Suprapubic skin (tissue), 3 donors: Measurements from ENCODE around the gene DCTN5.

Experiments
- EP300 ChIP-seq: sonication (generic); formaldehyde crosslinking; IDR thresholded peaks from one replicate; pipeline ENCODE4 v1.6.1; 2017; ENCODE audit warnings: antibody characterized with exemption
- POLR2A ChIP-seq, 2 donors: fragments of 450-650 bp; IDR thresholded peaks; one replicate each; pipeline ENCODE4 v1.6.1; 2017; ENCODE audit warnings: antibody characterized with exemption in 2 of 2, mild to moderate bottlenecking in 2 of 2, moderate library complexity in 2 of 2
- TF ChIP-seq, protein P1 (sequence below), 2 donors: fragments of 200-600 bp in 1 of 2; fragments of 450-650 bp in 1 of 2; sonication (generic) in 1 of 2; IDR thresholded peaks; one replicate each; pipeline ENCODE4 v1.5.1; 2016 to 2019; ENCODE audit warnings: antibody characterized with exemption in 2 of 2, mild to moderate bottlenecking in 1 of 2, moderate library complexity in 1 of 2

DNA sequence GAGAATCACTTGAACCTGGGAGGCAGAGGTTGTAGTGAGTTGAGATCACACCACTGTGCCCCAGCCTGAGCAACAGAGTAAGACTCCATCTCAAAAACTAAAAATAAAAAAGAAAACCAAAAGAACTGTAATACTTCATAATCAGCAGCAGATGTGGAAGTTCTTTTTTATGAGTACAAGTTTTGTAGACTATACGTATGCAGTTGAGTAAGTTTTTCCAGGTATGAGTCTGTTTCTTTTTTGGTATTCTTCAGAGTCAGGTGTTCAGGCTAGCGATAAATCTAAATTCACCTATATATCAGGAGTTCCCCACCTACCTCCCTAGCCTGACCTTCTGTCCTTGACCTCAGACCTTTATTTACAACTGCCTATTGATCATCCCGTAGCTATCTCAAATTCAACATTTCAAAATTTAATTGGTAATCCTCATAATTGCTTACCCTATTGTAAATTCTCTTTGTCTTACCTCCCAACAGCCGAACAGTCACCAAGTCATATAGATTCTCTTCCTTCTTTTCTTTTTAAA is 10.7 kb downstream of the DCTN5 start:
- no peak for TF ChIP-seq POLR2A (IDR thresholded peaks at IDR 0.05)
- TF ChIP-seq, protein P1, sequence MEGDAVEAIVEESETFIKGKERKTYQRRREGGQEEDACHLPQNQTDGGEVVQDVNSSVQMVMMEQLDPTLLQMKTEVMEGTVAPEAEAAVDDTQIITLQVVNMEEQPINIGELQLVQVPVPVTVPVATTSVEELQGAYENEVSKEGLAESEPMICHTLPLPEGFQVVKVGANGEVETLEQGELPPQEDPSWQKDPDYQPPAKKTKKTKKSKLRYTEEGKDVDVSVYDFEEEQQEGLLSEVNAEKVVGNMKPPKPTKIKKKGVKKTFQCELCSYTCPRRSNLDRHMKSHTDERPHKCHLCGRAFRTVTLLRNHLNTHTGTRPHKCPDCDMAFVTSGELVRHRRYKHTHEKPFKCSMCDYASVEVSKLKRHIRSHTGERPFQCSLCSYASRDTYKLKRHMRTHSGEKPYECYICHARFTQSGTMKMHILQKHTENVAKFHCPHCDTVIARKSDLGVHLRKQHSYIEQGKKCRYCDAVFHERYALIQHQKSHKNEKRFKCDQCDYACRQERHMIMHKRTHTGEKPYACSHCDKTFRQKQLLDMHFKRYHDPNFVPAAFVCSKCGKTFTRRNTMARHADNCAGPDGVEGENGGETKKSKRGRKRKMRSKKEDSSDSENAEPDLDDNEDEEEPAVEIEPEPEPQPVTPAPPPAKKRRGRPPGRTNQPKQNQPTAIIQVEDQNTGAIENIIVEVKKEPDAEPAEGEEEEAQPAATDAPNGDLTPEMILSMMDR (IDR thresholded peaks at IDR 0.05) = no peak
- TF ChIP-seq EP300 = no peak
